Activated naive CD4-positive, alpha-beta T cell treated with anti-CD3 and anti-CD28 coated beads, Interleukin-2, amount 50 U/mL, for 16 hours (primary cell): Measurements from ENCODE around the gene DSTYK.
"Not testable (repeated sequence)": the region's sequence is repeated elsewhere in the genome, so short reads cannot be mapped to it uniquely, and the experiment has no call there.

Experiments
- DNase-seq: peaks from one replicate; pipeline ENCODE4 v3.0.0-alpha.2; 2020

The DSTYK gene

DNA sequence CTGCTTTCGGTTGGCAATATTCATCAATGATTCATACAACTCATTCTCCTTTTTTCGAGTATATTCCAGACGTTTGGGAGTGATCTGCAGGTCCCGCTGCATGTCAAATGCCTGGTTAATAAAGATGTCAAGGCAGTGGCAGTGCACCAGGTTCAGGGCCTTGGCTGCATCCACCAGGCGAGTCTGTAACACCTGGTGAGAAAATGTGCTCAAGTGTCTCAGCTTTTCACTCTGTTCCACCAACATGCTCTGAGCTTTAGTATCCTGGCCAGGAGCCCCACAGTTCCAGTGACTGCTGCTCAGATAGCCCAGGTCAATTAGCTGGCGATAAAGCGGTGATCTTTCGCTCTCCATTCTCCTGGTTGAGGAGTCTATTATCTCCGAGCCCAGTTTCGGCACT lies 42.3 kb downstream of the DSTYK start:
- DNase-seq, result no peak

DNA sequence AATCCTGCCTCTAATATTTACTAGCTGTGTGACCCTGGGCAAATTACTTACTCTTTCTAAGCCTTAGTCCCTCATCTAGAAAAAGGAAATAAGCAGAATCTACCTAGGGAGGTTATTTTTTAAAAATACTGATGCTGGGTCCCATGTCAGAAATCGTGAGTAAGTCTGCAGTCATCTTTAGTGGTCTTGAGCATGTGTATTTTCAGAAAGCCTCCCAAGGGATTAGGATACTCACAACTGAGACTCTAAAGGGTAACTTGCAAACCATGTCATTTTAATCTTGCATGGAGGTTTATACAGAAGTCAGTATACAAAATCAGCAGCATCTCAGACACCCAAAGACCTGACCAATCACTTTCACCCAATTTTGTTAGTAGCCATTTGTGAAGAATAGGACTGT lies 43.2 kb downstream of the DSTYK start:
- DNase-seq, result no peak

DNA sequence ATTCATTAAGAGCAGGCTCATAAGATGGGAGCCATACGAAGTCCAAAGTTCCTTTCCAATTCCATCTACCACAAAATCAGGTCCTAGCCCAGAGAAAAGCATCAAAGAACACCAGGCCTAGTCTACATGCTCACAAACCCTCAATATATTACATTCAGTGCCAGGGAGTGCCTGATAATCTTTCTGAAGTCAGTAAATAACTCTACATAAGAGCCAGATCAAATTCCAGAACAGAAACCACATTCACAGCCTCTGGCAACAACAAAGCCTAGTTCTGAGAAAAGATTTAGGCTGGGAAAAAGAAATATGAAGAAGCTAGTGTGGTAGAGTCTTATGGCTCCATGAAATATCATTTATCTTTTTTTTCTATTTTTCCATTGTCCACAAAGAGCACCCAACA lies 49.2 kb downstream of the DSTYK start:
- no peak for DNase-seq

DNA sequence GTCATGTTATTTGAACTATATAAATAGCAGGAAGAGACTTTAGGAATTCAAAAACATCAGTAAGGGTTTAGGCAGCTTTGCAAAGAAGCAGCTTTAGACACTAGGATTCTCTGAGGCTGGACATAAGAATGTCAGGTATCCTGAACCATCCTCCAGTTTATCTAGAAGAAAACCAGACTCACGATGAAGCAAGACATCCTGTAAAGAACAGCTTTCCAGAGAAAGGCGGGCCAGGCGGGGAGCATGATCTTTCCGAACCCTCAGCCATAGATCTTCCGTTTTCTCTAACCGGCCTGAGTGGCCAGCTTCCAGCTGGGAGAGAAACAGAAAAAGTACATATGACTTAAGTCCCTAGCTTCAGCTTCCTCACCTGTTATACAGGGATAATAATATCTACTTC lies 50.4 kb downstream of the DSTYK start:
- no peak for DNase-seq

DNA sequence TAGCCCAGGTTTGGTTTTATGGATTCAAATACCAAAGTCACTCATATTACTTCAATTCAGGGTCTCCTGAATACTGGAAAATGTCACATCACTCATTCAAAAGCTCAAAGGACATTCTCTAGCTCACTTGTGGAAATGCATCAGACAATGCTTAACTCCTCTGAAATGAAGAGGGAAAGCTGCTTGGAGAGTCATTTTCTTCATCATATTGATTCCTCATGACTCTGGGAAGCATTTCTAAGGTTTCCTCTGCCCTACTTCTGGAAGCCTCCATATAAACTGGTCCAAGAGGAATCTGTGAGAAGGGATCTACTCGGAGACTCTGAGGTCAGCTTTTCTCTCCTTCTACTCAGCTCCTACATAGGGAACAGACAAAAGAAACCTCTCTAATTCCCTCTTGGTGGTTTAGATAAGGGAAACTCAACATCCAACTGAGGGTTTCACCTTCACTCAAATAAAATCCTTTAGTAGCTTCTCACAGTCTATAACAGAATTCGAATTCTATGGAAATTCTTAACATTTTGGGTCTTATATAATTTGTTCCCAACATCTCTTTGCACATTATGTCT lies 53.4 kb downstream of the DSTYK start:
- DNase-seq, result no peak

GRCh38 chr1:205155665-205156377 lies 55.7 kb downstream of the DSTYK start:
- not testable (repeated sequence) for DNase-seq

- DNase-seq, result no peak
Observed at GRCh38 chr1:205152505-205152904, 59.0 kb downstream of the DSTYK start.

GRCh38 chr1:205150651-205151428 lies 60.7 kb downstream of the DSTYK start:
- DNase-seq, result no peak

DNA sequence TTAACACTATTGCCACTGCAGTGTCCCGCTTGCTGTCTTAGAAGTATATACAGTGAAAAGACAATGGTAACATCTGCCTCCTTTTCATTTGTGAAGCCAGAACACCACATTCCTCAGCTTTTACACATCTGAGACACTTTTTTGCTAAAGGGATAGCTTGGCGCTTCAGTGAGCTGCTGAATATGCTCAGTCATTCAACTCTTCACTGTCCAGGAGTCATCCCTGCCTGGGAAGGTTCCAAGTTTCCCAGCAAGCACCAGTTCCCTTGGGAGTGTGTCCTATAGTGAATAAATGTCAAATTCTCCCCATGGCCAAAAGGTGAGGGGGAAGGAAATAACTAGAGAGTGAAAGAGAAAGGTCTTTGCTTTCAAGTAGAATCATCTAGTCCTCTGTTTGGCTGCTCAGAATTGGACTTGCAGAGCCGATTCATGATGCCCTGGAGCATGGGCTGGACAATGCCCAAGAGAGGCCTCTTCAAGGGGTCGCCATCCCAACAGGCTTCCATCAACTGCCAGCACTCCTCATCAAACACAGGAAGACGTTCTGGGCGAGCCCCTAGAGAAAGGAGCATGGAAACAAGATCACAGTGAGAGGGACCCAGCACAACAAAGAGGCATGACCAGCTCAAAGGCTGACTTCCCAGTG lies 64.2 kb downstream of the DSTYK start:
- DNase-seq, result no peak

DNA sequence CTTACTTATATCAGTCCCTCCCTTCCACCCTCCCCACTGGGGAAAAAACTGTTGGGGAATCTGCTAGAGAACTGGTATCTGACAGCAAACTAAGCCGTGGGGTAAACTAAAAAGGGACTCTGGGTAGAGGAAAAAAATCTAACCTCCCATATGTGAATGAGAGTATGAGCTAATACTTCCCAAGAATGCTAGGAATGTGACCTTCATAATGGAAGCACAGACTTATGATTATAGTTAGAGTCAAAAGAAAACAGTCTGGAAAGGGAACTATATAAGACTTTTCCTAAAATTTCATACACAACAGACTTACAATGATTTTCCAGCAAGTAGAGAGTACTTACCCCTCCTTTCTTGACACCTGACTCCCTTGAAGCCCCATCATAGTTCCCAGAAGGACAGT lies 66.8 kb downstream of the DSTYK start:
- DNase-seq, result no peak

GRCh38 chr1:205144046-205144720 lies 67.3 kb downstream of the DSTYK start:
- DNase-seq, result no peak

- DNase-seq, result no peak
Observed at GRCh38 chr1:205142102-205142469, 69.4 kb downstream of the DSTYK start.

DNA sequence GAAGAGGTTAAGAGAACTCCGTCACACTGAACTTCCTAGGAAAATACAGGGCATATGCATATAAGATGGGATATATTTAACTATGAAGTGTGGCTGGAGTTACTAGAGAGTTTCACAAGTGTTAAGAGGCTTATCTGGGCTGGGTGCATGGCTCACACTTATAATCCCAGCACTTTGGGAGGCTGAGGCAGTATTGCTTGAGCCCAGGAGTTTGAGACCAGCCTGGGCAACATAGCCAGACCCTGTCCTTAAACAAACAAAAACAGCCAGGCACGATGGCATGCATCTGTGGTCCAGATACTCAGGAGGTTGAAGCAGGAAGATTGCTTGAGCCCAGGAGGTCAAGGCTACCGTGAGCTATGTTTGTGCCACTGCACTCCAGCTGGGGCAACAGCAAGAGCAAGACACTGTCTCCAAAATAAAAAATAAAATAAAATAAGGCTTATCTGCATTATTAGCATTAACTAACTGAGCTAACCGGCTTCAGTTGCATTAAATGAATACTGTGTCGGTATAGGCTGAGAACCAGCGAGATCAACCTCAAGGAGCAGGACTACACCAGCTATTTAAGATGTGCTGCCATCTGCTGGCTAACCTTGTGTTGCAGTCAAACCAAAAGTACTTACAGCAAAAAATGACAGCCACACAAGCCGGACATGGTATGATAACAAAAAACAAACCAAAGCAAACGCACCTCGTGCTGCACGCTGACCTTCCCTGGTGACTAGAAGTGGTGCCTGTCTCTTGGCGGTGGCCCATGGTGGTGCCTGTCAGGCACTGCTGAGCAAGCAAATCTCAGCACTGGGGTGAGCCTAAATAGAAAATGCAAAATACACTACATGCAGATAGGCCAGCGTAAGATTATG lies 70.0 kb downstream of the DSTYK start:
- peak; percentile 73 for DNase-seq

DNA sequence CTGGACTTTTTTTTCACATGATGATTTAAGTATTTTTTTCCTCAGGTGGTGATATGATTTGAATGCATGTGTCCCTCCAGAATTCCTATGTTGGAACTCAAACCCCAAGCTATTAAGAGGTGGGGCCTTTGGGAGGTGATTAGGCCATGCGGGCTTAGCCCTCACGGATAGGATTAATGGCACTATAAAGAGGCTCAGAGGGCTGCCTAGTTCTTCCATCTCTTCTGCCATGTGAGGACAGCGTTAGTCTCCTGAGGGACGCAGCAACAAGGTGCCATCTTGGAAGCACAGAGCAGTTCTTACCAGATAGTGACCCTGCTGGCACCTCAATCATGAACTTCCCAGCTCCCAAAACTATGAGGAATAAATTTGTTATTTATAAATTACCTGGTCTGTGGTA lies 71.4 kb downstream of the DSTYK start:
- DNase-seq, result no peak

GRCh38 chr1:205137901-205138300 lies 73.6 kb downstream of the DSTYK start:
- DNase-seq, result no peak

DNA sequence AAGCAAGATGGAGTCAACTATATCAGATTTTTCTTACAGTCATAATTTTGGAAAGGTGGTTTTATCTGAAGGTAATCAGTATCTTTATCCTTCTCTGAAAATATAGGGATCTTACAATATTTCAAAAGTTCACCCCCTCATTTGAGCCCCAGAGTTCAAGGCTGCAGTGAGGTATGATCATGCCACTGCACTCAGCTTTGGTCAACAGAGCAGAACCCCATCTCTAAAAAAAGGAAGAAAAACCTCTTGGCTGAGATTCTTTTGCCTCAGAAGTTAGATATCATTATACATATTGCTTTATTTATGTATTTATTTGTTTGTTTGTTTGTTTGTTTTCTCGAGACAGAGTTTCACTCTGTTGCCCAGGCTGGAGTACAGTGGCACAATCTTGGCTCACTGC lies 78.2 kb downstream of the DSTYK start:
- no peak for DNase-seq

GRCh38 chr1:205129447-205130029 lies 82.0 kb downstream of the DSTYK start:
- no peak for DNase-seq

DNA sequence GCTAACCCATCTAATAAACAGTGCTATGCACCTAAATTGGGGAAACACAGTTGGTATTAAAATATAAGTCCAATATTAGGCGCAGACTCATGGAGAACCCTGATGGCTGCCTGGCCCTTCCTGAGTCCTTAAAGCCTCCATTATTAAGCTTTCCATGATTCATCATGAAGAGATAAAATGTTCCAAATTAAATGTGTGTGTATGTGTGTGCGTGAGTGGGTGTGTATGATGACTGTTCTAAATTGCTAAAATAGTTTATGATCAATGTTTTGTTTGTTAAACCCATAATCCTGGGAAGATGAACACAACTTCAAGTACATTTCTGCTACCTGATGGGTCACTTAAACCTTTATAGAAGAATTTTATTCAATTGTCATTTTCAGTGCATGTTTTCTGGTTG lies 83.5 kb downstream of the DSTYK start:
- DNase-seq, result no peak

DNA sequence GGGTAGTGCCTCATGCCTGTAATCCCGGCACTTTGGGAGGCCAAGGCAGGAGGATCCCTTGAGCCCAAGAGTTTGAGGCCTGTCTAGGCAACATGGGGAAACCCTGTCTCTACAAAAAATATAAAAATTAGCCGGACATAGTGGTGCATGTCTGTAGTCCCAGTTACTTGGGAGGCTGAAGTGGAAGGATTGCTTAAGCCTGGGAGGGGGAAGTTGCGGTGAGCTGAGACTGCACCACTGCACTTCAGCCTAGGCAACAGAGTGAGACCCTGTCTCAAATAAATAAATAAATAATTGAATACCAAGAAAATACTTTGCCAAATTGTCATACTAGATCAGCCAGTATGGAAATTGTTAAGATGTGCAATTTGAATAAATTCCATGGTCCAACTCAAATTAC lies 83.9 kb downstream of the DSTYK start:
- no peak for DNase-seq

DNA sequence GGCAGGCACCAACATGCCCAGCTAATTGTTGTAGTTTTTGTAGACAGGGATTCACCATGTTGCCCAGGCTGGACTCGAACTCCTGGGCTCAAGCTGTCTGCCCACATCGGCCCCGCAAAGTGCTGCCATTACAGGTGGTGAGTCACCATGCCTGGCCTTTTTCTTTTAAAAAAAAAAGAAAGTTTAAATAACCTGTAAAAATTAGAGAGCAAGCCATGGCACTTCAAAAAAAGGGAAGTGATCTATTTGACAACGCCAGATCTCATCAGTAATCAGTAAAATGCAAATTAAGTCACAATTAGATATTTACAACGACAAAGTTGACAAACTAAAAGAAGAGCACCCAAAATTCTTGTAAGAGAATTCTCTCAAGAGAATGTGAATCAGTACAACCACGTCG lies 86.8 kb downstream of the DSTYK start:
- no peak for DNase-seq

- DNase-seq, result no peak
Observed at GRCh38 chr1:205122489-205122882, 89.0 kb downstream of the DSTYK start.
